Caco-2 (cell line): ENCODE measurements around the gene KCNE3. TPM values are rescaled to one million over a fixed set of nuclear protein-coding genes. Genes with fewer than 3 reads are reported as not detected.
A peak's percentile ranks its signal among the peaks of the same experiment; 100 is the strongest.

Experiments used
- BruUV-seq: library from RNA; stranded (reverse); fragments of 400-500 nt; replicated peaks from 2 replicates; lab custom pipeline; 2021; lab: Mats Ljungman, UMichigan
- CTCF ChIA-PET: fragments of 300-600 bp; sonication (Branson Sonifier 250); formaldehyde crosslinking; loops from one replicate; lab custom pipeline; 2022; ENCODE audit warnings: antibody characterized with exemption; lab: Charles Lee
- POLR2A ChIA-PET: fragments of 300-600 bp; sonication (Branson Sonifier 250); formaldehyde crosslinking; loops from one replicate; lab custom pipeline; 2022; ENCODE audit warnings: antibody characterized with exemption; lab: Charles Lee
- DNase-seq, 2 experiments: peaks; one replicate each; pipeline versions ENCODE4 v3.0.0 to v3.0.0-alpha.2; 2020 to 2022
- H3K27me3 ChIP-seq: replicated peaks from 2 replicates; pipeline ENCODE4 v1.6.0; 2011; ENCODE audit warnings: low read length; ENCODE audit not compliant: control insufficient read depth, insufficient read depth
- H3K36me3 ChIP-seq: 2 replicates; pipeline ENCODE4 v1.5.1; 2011; ENCODE audit warnings: low read length; ENCODE audit not compliant: control insufficient read depth, insufficient read depth
- H3K4me1 ChIP-seq: fragments of 250-450 bp; sonication (Bioruptor Pico); 2 replicates; pipeline ENCODE4 v1.5.1; 2020; ENCODE audit warnings: mild to moderate bottlenecking
- H3K4me3 ChIP-seq: 2 replicates; pipeline ENCODE4 v1.5.1; 2011; ENCODE audit warnings: low read depth, mild to moderate bottlenecking, control low read depth, low read length
- H3K9me3 ChIP-seq: fragments of 250-450 bp; sonication (Bioruptor Pico); 2 replicates; pipeline ENCODE4 v1.5.1; 2020; ENCODE audit warnings: mild to moderate bottlenecking, moderate library complexity
- H3K27ac Mint-ChIP-seq: one replicate; pipeline ENCODE4 v1.8.0; 2022; ENCODE audit warnings: mixed read lengths; ENCODE audit not compliant: unreplicated experiment
- H3K27me3 Mint-ChIP-seq: one replicate; pipeline ENCODE4 v1.8.0; 2022; ENCODE audit warnings: mixed read lengths; ENCODE audit not compliant: insufficient read depth, unreplicated experiment
- H3K36me3 Mint-ChIP-seq: one replicate; pipeline ENCODE4 v1.8.0; 2022; ENCODE audit warnings: mild to moderate bottlenecking, mixed read lengths; ENCODE audit not compliant: insufficient read depth, unreplicated experiment
- H3K4me1 Mint-ChIP-seq: one replicate; pipeline ENCODE4 v1.8.0; 2022; ENCODE audit warnings: low read depth, mixed read lengths; ENCODE audit not compliant: unreplicated experiment
- H3K4me3 Mint-ChIP-seq: one replicate; pipeline ENCODE4 v1.8.0; 2022; ENCODE audit warnings: mild to moderate bottlenecking, moderate library complexity, mixed read lengths; ENCODE audit not compliant: unreplicated experiment
- H3K9me3 Mint-ChIP-seq: one replicate; pipeline ENCODE4 v1.8.0; 2022; ENCODE audit warnings: mixed read lengths; ENCODE audit not compliant: unreplicated experiment
- intact Hi-C: fragments of 100-400 bp; cut with micrococcal nuclease; formaldehyde crosslinking; loops from one replicate; pipeline ENCODE4 v1.10.0; 2022; ENCODE audit not compliant: unreplicated experiment
- total RNA-seq: library from RNA; stranded (reverse); gene quantifications from 2 replicates; pipeline ENCODE4 v1.2.3, GENCODE V29; 2022
- TF ChIP-seq, protein P1 (sequence below), 2 experiments: fragments of 200-600 bp in 1 of 2; IDR thresholded peaks; 1 replicate in 1 of 2; 2 replicates in 1 of 2; pipeline versions ENCODE4 v1.5.1 to v1.8.0; 2011 to 2022; ENCODE audit warnings: antibody characterized with exemption in 1 of 2, control low read depth in 1 of 2, inconsistent platforms in 1 of 2, low read depth in 1 of 2, low read length in 1 of 2, mild to moderate bottlenecking in 1 of 2, moderate library complexity in 1 of 2; ENCODE audit not compliant: insufficient read depth in 1 of 2, severe bottlenecking in 1 of 2, unreplicated experiment in 1 of 2

The KCNE3 gene
- total RNA-seq, 1 experiment from 2014 or later, result 58.2 TPM

DNA sequence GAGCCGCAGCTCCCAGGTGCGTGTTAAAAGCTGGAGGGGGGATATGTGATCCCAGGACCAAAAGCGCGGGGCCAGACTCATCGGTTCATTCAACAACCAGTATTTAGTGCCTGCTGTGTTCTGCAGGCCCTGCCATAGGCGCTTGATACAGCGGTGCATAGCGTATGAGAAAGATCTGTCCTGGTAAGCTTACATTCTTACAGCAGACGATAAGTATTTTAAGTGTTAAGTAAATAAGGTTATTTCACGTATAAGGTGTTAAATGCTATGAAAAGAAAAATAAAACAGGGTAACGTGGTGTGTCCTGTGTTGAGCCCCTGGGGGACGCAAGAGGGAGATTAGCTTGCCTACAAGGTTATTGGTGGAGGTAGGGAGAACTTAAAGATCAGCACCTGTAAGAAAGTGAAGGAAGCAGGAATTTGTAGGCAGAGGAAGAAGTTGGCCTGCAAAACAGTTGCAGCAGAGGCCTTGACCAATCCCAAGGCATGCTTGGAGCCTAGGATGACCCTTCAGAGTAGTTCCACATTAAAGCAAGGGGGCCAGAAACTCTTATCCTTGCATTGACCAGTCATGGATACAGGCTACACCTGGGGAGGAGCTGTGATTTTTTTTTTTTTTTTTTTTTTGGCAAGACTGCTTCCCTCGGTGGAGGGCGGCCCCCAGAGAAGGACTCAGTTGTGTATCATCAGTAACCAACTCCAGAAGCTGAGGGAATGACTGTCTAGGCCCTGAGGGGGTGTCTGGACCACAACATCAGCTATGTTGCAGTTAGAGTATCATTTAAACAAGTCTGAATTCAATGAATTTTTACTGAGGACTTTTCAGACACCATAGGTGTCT, 26.7 kb upstream of the KCNE3 start:
- DNase-seq, result peak in 1 of 2 experiments; percentile 43
- ChIA-PET POLR2A (interaction anchor here (0.7 to 2.5 kb wide), 20 partner anchors 15 to 512 kb away, joined by 3 to 23 read pairs (median 6); partner anchors contain the start of genes C2CD3, KCNE3, PGM2L1 and POLD3), CTCF (interaction anchor here (0.6 to 3.6 kb wide), 15 partner anchors 27 to 210 kb away, joined by 3 to 43 read pairs (median 5); no protein-coding TSS in a partner anchor)
- Mint-ChIP-seq H3K27ac (peak overlapping the region; percentile 66), H3K36me3 (peaks cover 16% of the 10 kb centered on the region), H3K27me3 (no peaks in the 10 kb centered on the region), H3K4me3 (peak overlapping the region; percentile 76), H3K4me1 (peaks cover 10% of the 10 kb centered on the region), H3K9me3 (peaks cover 17% of the 10 kb centered on the region)
- Histone ChIP-seq H3K9me3 (peaks cover 8% of the 10 kb centered on the region; the same call in 1 of the 2 replicates), H3K4me3 (peak overlapping the region; percentile 88), H3K36me3 (no peaks in the 10 kb centered on the region), H3K4me1 (peaks cover 7% of the 10 kb centered on the region), H3K27me3 (no peaks in the 10 kb centered on the region)
- TSS peak; percentile 67 for BruUV-seq
- TF ChIP-seq, protein P1, sequence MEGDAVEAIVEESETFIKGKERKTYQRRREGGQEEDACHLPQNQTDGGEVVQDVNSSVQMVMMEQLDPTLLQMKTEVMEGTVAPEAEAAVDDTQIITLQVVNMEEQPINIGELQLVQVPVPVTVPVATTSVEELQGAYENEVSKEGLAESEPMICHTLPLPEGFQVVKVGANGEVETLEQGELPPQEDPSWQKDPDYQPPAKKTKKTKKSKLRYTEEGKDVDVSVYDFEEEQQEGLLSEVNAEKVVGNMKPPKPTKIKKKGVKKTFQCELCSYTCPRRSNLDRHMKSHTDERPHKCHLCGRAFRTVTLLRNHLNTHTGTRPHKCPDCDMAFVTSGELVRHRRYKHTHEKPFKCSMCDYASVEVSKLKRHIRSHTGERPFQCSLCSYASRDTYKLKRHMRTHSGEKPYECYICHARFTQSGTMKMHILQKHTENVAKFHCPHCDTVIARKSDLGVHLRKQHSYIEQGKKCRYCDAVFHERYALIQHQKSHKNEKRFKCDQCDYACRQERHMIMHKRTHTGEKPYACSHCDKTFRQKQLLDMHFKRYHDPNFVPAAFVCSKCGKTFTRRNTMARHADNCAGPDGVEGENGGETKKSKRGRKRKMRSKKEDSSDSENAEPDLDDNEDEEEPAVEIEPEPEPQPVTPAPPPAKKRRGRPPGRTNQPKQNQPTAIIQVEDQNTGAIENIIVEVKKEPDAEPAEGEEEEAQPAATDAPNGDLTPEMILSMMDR (IDR thresholded peaks at IDR 0.05; ENCODE audit: insufficient read depth in 1 of 2, low read depth in 1 of 2, low read length in 1 of 2, severe bottlenecking in 1 of 2, unreplicated experiment in 1 of 2), result peak; percentile 3 to 17
- intact Hi-C loops, result loop anchor here (1.0 to 5.0 kb wide), 5 partner anchors 29 to 99 kb away; partner anchors contain the start of gene PGM2L1

DNA sequence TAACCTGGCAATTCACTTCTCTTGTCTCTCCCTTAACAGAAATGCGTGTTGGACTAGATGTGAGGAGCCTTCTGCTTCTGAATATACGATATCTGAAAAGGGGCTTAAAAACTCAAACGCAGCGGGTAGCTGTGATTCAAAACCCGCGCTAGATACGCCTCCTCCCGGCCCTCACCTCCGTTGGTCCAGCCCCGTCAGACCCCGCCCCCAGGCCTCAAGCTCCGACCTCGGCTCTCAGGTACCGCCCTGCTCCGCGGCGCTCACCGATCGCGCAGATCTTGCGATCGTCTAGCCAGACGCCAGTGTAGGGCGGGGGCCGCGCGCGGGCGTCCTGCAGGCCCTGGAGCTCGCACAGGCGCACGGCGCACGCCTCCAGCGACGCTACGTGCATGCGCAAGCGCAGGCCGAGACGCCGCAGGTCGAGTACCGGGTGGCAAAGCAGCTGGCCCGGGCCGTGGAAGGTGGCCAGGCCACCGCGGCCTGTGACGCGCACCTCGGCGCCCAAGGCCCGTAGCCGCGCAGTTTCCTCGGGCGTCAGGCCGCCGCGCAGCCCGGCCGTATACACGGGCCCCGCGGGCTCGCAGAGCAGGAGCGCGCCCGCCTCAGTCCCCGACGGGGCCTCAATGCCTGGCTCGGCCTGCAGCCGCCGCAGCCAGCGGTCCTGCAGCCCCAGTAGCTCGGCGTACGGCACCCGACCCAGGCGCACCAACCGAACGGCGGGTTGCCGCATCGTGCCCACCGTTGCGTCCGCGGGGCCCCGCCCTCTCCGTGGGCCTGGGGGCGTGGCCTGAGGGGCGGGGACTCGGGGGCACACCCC, 25.8 kb upstream of the KCNE3 start, which contains the start of gene LIPT2:
Gene LIPT2, minus strand, starts transcription at position 751 of the 817 bp plus-strand sequence. Its CDS starts 21 bp downstream, at position 730.
- intact Hi-C loops, result loop anchor here (1.0 to 5.0 kb wide), 5 partner anchors 28 to 100 kb away; partner anchors contain the start of gene PGM2L1
- peaks cover 16% of the 10 kb centered on the region for H3K36me3 Mint-ChIP-seq
- no TSS peak for BruUV-seq
- H3K4me3 Mint-ChIP-seq, result peak within 1 kb of the TSS; percentile 76
- H3K9me3 ChIP-seq, result peaks cover 8% of the 10 kb centered on the region; the same call in 1 of the 2 replicates
- H3K4me1 Mint-ChIP-seq, result peaks cover 10% of the 10 kb centered on the region
- peaks cover 7% of the 10 kb centered on the region for H3K4me1 ChIP-seq
- ChIA-PET CTCF (interaction anchor here (0.6 to 3.6 kb wide), 16 partner anchors 23 to 248 kb away, joined by 3 to 43 read pairs (median 5); partner anchors contain the start of gene PGM2L1), POLR2A (interaction anchor here (0.6 to 2.5 kb wide), 30 partner anchors 11 to 770 kb away, joined by 3 to 23 read pairs (median 5); partner anchors contain the start of genes C2CD3, KCNE3, PGM2L1 and POLD3)
- H3K27ac Mint-ChIP-seq, result peak within 1 kb of the TSS; percentile 82
- no peaks in the 10 kb centered on the region for H3K27me3 ChIP-seq
- TF ChIP-seq, protein P1 (IDR thresholded peaks at IDR 0.05; ENCODE audit: insufficient read depth in 1 of 2, low read depth in 1 of 2, low read length in 1 of 2, severe bottlenecking in 1 of 2, unreplicated experiment in 1 of 2), result no peak
- peak within 1 kb of the TSS; percentile 88 for H3K4me3 ChIP-seq
- H3K36me3 ChIP-seq, result no peaks in the 10 kb centered on the region
- peaks cover 17% of the 10 kb centered on the region for H3K9me3 Mint-ChIP-seq
- H3K27me3 Mint-ChIP-seq, result no peaks in the 10 kb centered on the region
- DNase-seq, result peak; percentile 100
